Measurements from ENCODE around the gene OSBPL9. TPM values are rescaled to one million over a fixed set of nuclear protein-coding genes. Genes with fewer than 3 reads are reported as not detected.

The OSBPL9 gene
- total RNA-seq, 2 experiments from 2014 or later = 51.1 to 56.1 TPM

DNA sequence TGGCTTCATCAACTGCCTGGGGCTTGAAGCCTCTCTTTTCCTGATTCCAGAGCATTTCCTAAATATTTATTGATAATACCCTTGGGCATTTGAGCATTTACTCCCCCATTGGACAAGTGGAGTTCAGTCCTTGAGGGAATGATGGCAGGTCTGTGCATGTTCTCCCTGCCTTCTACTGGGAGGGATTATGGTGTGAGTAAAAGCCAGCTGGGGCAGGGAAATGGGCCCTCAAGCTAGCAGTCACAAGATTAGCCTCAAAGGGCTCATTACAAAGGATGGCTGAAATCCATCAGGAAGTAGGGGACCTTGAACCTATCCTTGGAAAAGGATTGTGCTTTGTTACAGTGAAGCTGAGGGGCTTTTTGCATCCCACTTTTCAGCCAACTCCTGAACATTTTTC is 24.2 kb upstream of the OSBPL9 start:
- Mint-ChIP-seq H3K4me3 (no peak overlapping the region), H3K4me1 (ENCODE audit: low read depth) (no peaks in the 10 kb centered on the region), H3K9me3 (no peaks in the 10 kb centered on the region), H3K36me3 (ENCODE audit: low read depth) (no peaks in the 10 kb centered on the region), H3K27ac (no peak overlapping the region), H3K27me3 (no peaks in the 10 kb centered on the region)
- DNase-seq = no peak
- TF ChIP-seq, protein P1, sequence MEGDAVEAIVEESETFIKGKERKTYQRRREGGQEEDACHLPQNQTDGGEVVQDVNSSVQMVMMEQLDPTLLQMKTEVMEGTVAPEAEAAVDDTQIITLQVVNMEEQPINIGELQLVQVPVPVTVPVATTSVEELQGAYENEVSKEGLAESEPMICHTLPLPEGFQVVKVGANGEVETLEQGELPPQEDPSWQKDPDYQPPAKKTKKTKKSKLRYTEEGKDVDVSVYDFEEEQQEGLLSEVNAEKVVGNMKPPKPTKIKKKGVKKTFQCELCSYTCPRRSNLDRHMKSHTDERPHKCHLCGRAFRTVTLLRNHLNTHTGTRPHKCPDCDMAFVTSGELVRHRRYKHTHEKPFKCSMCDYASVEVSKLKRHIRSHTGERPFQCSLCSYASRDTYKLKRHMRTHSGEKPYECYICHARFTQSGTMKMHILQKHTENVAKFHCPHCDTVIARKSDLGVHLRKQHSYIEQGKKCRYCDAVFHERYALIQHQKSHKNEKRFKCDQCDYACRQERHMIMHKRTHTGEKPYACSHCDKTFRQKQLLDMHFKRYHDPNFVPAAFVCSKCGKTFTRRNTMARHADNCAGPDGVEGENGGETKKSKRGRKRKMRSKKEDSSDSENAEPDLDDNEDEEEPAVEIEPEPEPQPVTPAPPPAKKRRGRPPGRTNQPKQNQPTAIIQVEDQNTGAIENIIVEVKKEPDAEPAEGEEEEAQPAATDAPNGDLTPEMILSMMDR (IDR thresholded peaks at IDR 0.05) = no peak
- POLR2A ChIA-PET = no interaction called here
- CTCF ChIA-PET = no interaction called here
- ATAC-seq = no peak
- intact Hi-C loops (cut with micrococcal nuclease) = no loop called here

DNA sequence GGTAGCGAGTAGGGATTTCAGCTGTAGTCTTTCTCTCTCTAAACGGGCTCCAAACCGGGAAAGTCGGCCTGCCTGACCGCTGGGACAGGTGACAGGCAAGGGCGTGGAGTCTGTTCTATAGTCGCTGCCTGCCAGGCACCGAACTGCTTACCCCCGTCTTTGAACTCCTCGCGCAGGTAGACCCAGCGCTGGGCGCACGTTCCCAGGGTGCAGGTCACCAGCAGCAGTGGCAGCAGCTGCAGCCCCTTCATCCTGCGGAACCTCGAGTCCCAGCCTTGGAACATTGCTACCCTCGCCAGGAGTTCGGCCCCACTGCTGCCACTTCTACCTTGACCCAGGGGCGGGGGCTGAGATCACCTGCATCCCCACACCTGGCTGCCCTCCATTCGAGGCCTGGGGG is 22.2 kb upstream of the OSBPL9 start:
- no peak overlapping the region for H3K27ac Mint-ChIP-seq
- ChIA-PET POLR2A (no interaction called here), CTCF (no interaction called here)
- H3K27me3 Mint-ChIP-seq = no peaks in the 10 kb centered on the region
- H3K4me3 Mint-ChIP-seq = no peak overlapping the region
- no peaks in the 10 kb centered on the region for H3K36me3 Mint-ChIP-seq (ENCODE audit: low read depth)
- no peaks in the 10 kb centered on the region for H3K4me1 Mint-ChIP-seq (ENCODE audit: low read depth)
- TF ChIP-seq, protein P1 (IDR thresholded peaks at IDR 0.05) = no peak
- H3K9me3 Mint-ChIP-seq = no peaks in the 10 kb centered on the region
- intact Hi-C loops (cut with micrococcal nuclease) = no loop called here
- DNase-seq = no peak
- ATAC-seq = no peak

DNA sequence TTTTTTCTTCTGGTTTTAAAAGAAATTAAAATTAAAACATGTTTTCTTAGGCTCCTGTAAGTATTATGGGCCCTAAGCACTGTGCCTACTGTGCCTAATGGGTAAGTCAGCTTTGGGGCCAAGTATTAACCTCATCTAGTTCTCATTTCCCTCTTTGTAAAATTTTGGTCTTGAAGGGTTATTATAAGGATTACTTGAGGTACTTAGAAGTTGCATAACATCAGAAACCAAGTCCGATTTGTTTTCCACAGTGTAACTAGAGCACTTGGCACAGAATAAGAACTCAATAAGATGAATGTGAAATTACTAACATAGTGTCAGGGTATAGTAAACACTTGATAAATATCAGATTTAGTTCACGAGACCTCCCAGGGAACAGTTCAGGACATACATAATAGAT is 16.4 kb upstream of the OSBPL9 start:
- ChIA-PET CTCF (no interaction called here), POLR2A (no interaction called here)
- H3K4me1 Mint-ChIP-seq (ENCODE audit: low read depth) = no peaks in the 10 kb centered on the region
- intact Hi-C loops (cut with micrococcal nuclease) = no loop called here
- no peak overlapping the region for H3K27ac Mint-ChIP-seq
- no peak for DNase-seq
- no peaks in the 10 kb centered on the region for H3K36me3 Mint-ChIP-seq (ENCODE audit: low read depth)
- TF ChIP-seq, protein P1 (IDR thresholded peaks at IDR 0.05) = no peak
- no peaks in the 10 kb centered on the region for H3K27me3 Mint-ChIP-seq
- H3K4me3 Mint-ChIP-seq = no peak overlapping the region
- no peaks in the 10 kb centered on the region for H3K9me3 Mint-ChIP-seq
- ATAC-seq = no peak

DNA sequence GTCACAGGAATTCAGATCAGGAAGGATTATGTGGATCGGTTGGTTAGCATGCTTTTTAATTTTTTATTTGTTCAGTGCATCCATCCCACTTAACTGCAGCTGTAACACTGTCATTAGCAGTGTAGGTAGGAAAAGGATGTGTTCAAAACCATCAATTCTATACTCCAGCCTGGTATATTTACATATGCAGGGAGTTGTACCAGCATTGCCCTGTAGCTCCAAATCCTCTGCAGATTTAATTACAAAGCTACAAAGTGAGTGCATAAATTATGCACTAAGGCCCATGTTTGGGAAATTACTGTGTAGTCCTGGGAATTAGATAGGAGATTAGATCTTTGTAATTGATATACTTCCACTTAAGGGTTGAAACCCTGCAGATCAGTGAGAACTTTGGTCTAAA is 15.9 kb upstream of the OSBPL9 start:
- DNase-seq = no peak
- CTCF ChIA-PET = no interaction called here

DNA sequence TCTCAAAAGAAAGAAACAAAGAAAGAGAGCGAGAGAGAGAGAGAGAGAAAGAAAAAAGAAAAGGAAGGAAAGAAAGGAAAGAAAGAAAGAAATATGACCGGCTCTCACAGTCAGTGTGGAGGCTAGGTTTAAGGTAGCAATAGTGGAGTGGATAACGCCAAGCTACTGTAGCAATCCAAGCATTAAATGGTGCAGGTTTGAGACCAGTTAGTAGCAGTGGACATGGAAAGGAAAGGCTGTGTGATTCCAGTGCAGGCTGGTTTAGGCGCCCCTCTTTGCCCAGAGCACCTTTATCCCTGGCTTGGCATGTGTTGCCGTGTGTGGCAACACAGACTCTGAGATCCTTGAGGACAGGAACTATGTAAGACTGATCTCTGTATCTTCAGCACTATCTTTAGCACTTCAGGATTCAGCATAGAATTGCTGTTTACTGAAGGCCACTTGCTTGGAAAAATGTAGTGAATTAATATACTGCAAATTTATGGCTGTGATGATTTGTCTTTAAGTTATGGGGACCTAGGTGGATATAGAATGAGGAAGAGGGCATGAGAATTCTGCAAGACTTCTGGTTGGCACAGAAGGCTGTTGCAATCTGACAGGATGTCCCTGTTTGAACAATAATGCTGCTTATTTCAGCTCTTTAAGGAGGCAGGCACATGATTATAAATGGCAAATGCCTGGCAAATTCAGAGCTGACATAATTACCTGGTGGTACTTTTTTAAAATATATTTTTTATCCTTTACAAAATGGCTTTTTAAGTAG is 10.8 kb upstream of the OSBPL9 start:
- Mint-ChIP-seq H3K36me3 (ENCODE audit: low read depth) (no peaks in the 10 kb centered on the region), H3K9me3 (no peaks in the 10 kb centered on the region), H3K27ac (no peak overlapping the region), H3K27me3 (peaks cover 4% of the 10 kb centered on the region), H3K4me1 (ENCODE audit: low read depth) (no peaks in the 10 kb centered on the region), H3K4me3 (no peak overlapping the region)
- TF ChIP-seq, protein P1 (IDR thresholded peaks at IDR 0.05) = no peak
- POLR2A ChIA-PET = no interaction called here
- CTCF ChIA-PET = interaction anchor here (1.2 kb wide), 1 partner anchor 163 kb away, joined by 4 read pairs; no protein-coding TSS in a partner anchor
- no peak for ATAC-seq
- intact Hi-C loops (cut with micrococcal nuclease) = no loop called here
- DNase-seq = no peak

More for the DNA sequence above, 15.9 kb upstream of the OSBPL9 start:
- Mint-ChIP-seq H3K27ac (no peak overlapping the region), H3K9me3 (no peaks in the 10 kb centered on the region), H3K36me3 (ENCODE audit: low read depth) (no peaks in the 10 kb centered on the region), H3K4me1 (ENCODE audit: low read depth) (no peaks in the 10 kb centered on the region), H3K4me3 (no peak overlapping the region), H3K27me3 (no peaks in the 10 kb centered on the region)
- TF ChIP-seq, protein P1 (IDR thresholded peaks at IDR 0.05) = no peak
- no peak for ATAC-seq
- POLR2A ChIA-PET = no interaction called here
- intact Hi-C loops (cut with micrococcal nuclease) = no loop called here

Data from activated CD8-positive, alpha-beta T cell treated with anti-CD3 and anti-CD28 coated beads for 36 hours (primary cell).